NT2/D1 (cell line): Measurements from ENCODE around the gene CENPS.

ENCODE experiments used
- SUZ12 ChIP-seq: IDR thresholded peaks from 2 replicates; pipeline ENCODE4 v1.6.1; 2011; ENCODE audit not compliant: insufficient read length, insufficient read depth; ENCODE audit errors: extremely low read depth
- YY1 ChIP-seq: IDR thresholded peaks from 2 replicates; pipeline ENCODE4 v1.6.1; 2011; ENCODE audit not compliant: insufficient read length, insufficient read depth

DNA sequence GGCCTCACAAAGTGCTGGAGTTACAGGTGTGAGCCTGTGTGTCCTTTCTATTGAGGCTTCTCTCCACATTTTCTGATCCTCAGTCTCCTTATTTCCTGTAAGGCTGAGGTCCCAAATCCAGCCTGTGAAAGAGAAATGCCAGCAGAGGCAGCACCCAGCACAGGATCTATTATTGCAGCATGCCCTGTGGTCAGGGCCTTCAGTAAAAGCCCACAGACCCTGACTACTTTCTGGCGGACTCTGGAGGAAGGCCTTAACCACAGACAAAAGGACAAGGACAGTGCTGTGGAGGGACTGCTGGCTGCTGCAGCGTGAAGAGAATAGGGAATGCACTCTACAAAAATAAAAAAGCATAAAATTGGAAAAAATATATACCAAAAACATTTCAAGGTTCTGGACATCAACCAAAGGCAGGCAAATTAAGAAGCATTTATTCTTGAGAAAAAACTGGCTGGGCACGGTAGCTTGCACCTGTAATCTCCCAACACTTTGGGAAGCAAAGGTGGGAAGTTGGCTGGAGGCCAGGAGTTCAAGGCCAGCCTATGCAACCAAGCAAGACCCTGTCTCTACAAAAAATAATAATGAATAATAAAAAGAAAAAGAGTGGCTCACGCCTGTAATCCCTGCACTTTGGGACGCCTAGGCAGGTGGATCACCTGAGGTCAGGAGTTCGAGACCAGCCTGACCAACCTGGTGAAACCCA lies 40.8 kb upstream of the CENPS start:
- TF ChIP-seq YY1 (no peak), SUZ12 (no peak)
